ENCODE data around the gene FAM53A. TPM values are rescaled to one million over a fixed set of nuclear protein-coding genes. Genes with fewer than 3 reads are reported as not detected.

Gene FAM53A
- total RNA-seq, 4 donors from 2014 or later = 0.22 to 2.5 (median 0.47) TPM

DNA sequence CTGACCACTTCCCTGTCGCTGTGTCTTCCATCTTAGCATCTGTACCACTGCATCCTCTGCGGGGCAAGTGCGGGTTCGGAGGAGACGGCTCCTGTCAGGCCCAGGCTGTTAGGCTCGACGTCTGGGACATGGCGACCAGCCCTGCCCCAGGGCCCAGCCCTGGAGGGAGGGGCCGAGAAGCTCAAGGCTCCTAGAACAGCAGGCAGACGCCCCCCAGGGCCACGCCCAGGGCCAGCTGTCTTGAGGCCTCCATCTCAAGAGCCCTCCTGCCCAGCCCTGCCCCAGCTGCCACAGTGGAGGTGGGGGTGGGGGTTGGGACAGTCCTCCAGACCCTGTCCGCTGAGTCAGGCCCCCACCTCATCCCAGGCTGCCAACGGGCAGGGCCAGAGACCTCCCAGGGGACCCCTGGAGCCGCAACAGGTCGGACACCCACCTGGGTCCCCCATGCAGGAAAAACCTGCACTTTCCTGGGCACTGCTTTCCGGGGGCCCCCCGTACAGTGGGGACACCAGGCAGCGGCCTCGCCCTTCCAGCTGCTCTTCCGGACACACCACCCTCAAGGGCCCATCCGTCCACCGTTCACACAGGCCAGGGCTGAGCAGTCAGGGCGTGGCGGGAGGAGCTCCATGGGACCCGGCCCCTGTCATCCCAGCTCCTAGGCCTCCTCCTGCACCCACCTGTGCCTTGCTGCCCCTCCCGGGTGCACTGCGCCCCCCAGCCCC lies 83.1 kb downstream of the FAM53A start:
- H3K9me3 ChIP-seq = no peaks in the 10 kb centered on the region
- no peak overlapping the region for H3K4me3 ChIP-seq
- TF ChIP-seq, protein P1, sequence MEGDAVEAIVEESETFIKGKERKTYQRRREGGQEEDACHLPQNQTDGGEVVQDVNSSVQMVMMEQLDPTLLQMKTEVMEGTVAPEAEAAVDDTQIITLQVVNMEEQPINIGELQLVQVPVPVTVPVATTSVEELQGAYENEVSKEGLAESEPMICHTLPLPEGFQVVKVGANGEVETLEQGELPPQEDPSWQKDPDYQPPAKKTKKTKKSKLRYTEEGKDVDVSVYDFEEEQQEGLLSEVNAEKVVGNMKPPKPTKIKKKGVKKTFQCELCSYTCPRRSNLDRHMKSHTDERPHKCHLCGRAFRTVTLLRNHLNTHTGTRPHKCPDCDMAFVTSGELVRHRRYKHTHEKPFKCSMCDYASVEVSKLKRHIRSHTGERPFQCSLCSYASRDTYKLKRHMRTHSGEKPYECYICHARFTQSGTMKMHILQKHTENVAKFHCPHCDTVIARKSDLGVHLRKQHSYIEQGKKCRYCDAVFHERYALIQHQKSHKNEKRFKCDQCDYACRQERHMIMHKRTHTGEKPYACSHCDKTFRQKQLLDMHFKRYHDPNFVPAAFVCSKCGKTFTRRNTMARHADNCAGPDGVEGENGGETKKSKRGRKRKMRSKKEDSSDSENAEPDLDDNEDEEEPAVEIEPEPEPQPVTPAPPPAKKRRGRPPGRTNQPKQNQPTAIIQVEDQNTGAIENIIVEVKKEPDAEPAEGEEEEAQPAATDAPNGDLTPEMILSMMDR (IDR thresholded peaks at IDR 0.05) = no peak
- TF ChIP-seq POLR2A (IDR thresholded peaks at IDR 0.05) = no peak
- no peaks in the 10 kb centered on the region for H3K36me3 ChIP-seq
- WGBS, 2 donors = 37 to 80% methylated on average over 1 to 3 of the region's 27 CpGs
- intact Hi-C loops (cut with DNase I) = no loop called here
- no peak for DNase-seq
- peaks cover 0 to 71% (median 4%) of the 10 kb centered on the region in 4 donors for H3K27me3 ChIP-seq
- no peak overlapping the region for H3K27ac ChIP-seq
- H3K4me1 ChIP-seq = peaks cover 0 to 15% (median 0%) of the 10 kb centered on the region in 3 donors

DNA sequence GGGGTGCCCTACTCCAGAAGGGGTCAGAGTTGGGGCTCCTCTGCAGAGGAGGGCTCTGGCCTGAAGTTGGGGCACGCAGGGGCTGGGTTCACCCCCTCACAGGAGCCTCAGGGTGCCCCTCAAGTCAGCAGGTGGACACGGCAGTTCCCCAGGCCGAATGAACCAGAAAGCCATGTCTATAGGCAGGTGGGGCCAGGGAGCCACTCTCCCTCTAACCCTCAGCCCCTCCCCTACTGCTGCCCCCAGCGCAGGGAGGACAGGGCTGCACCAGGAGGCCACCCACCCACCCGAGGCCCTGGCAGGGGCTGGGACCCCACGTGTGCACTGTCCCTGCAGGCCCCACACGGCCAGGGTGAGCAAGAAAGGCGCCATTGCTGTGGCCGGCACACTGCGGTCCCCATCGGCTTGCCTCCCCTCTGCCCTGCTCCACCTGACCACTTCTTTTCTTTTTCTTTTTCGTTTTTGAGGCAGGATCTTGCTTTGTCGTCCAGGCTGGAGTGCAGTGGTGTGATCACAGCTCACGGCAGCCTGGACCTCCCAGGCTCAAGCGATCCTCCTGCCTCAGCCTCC lies 83.8 kb downstream of the FAM53A start:
- Histone ChIP-seq H3K4me1 (peaks cover 0 to 15% (median 0%) of the 10 kb centered on the region in 3 donors), H3K9me3 (no peaks in the 10 kb centered on the region), H3K27me3 (peaks cover 0 to 72% (median 4%) of the 10 kb centered on the region in 4 donors), H3K4me3 (no peak overlapping the region), H3K36me3 (no peaks in the 10 kb centered on the region), H3K27ac (no peak overlapping the region)
- intact Hi-C loops (cut with DNase I) = no loop called here
- WGBS, 2 donors = 72 to 75% methylated on average over 10 to 12 of the region's 15 CpGs
- TF ChIP-seq, protein P1 (IDR thresholded peaks at IDR 0.05) = no peak
- TF ChIP-seq POLR2A (IDR thresholded peaks at IDR 0.05) = no peak
- DNase-seq = no peak

DNA sequence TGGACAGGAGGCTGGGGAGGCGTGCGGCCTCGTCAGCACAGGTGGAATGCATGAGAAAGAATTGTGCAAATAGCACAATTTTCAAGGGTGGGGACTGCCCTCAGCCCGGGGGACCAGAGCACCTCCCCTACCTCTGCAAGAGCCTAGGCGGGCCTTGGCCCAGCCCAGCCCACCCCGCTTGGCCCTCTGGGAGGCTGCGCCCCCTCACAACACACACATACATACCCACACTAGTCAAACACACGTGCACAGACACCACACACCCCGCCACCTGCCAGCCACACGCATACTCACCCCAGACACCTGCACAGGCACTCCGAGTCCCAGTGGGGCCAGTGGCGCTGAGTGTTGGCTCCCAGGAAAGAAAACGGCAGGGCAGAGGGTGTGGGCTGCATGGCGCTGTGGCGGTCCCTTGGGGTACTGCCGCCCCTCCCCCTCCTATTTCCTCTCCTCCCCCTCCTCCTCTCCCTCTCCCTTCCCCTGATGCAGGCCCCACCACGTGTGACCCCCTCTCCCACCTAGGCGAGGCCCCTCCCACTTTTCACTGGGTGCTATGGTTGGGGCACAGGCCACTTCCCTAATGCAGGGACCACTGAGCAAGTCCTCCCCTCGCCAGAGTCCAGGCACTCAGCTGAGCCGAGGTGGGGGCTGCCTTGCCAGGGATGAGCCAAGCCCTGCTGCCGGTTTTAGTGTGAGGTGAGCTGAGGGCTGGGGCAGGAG lies 84.5 kb downstream of the FAM53A start:
- no peak for DNase-seq
- peaks cover 0 to 72% (median 4%) of the 10 kb centered on the region in 4 donors for H3K27me3 ChIP-seq
- WGBS, 2 donors = 67 to 71% methylated on average over 5 to 8 of the region's 21 CpGs

DNA sequence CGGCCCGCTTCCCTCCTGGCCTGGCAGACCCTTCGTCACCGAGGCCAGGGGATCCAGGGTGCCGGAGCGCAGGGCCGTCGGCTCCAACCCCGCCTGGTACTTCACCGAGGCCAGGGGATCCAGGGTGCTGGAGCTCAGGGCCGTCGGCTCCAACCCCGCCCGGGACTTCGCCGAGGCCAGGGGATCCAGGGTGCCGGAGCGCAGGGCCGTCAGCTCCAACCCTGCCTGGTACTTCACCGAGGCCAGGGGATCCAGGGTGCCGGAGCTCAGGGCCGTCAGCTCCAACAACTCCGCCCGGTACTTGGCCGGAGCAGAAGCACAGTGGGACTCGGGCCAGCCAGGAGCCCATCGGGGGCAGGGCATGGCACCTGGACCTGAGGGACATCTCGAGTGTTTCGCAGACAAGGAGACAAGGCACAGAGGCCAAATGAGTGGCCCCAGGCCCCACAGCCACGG lies 85.1 kb downstream of the FAM53A start:
- Histone ChIP-seq H3K9me3 (no peaks in the 10 kb centered on the region), H3K4me3 (no peak overlapping the region), H3K27me3 (peaks cover 0 to 71% (median 1%) of the 10 kb centered on the region in 4 donors), H3K36me3 (no peaks in the 10 kb centered on the region), H3K27ac (no peak overlapping the region), H3K4me1 (peaks cover 0 to 5% (median 0%) of the 10 kb centered on the region in 3 donors)
- WGBS, 2 donors = 61 to 92% methylated on average over 2 to 10 of the region's 30 CpGs
- TF ChIP-seq POLR2A (IDR thresholded peaks at IDR 0.05) = no peak
- TF ChIP-seq, protein P1 (IDR thresholded peaks at IDR 0.05) = no peak
- no peak for DNase-seq
- intact Hi-C loops (cut with DNase I) = no loop called here

More for the DNA sequence above, 84.5 kb downstream of the FAM53A start:
- peaks cover 0 to 11% (median 0%) of the 10 kb centered on the region in 3 donors for H3K4me1 ChIP-seq
- H3K36me3 ChIP-seq = no peaks in the 10 kb centered on the region
- no peak overlapping the region for H3K27ac ChIP-seq
- H3K9me3 ChIP-seq = no peaks in the 10 kb centered on the region
- H3K4me3 ChIP-seq = no peak overlapping the region
- intact Hi-C loops (cut with DNase I) = no loop called here
- TF ChIP-seq, protein P1 (IDR thresholded peaks at IDR 0.05) = no peak
- no peak for TF ChIP-seq POLR2A (IDR thresholded peaks at IDR 0.05)
